ENCODE results near the gene ZNF865. TPM values are rescaled to one million over a fixed set of nuclear protein-coding genes. Genes with fewer than 3 reads are reported as not detected.

Gene ZNF865
- total RNA-seq, 1 donor from 2014 or later, result 0.79 TPM

DNA sequence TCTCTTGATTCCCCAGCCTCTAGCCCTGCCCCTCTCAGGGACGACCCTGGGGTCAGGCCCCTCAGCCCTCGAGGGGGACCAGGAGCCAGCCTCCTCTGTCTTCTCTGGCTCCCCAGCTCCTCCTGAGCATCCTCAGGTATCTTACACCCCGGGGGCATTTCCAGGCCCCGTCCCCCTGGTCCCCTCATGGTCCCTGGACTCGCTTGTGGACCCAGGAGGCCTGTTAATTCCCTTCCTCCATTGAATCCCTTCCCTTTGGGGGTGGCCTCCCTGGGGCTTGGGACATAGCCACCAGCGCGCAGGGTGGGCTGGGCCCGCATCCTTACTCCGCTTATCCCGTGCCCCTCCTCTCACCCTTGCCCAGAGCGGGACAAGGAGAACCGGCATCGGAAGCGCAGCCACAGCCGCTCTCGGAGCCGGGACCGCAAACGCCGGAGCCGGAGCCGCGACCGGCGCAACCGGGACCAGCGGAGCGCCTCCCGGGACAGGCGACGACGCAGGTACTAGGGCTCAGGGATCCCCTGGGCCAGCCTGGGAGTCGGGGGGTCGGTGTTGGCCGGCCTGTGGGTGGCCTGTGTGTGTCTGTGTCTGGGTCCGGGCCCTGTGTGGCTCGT, 53.5 kb downstream of the ZNF865 start:
- DNase-seq (ENCODE audit: low read depth in 2 of 2), result no peak

DNA sequence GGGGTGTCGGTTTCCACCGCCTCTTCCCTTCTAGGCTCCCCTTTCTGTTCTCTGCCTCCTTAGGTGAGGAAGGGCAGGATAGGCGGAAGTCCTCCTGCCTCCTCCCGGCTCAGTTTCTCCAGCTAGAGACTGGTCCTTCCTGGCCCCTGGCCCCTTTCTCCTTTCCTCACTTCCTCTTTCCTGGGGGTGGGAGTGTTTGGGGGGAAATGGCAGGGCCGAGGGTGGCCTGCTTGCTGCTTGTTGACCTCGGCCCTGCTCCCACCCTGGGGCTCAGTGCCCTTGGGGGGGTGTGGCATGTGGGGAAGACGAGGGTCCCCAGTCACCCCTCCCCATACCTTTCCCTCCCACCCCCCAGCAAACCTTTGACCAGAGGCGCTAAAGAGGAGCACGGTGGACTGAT, 54.4 kb downstream of the ZNF865 start:
- no peak for DNase-seq (ENCODE audit: low read depth in 2 of 2)

DNA sequence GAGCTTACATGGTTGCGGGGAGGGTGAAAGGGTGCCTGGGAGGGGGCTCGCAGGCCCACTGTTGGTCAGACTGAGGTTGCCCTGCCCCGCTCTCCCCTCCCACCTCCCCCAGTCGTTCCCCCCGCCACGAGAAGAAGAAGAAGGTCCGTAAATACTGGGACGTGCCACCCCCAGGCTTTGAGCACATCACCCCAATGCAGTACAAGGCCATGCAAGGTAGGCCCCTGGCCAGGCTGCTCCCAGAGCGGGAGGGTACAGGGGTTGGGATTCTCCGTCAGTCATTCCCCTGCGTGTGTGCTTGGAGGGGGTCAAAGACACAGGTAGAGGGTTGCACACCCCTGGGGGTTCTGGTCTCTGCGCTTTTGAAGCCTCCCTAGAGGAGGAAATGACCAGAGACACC, 55.0 kb downstream of the ZNF865 start:
- no peak for DNase-seq (ENCODE audit: low read depth in 2 of 2)

DNA sequence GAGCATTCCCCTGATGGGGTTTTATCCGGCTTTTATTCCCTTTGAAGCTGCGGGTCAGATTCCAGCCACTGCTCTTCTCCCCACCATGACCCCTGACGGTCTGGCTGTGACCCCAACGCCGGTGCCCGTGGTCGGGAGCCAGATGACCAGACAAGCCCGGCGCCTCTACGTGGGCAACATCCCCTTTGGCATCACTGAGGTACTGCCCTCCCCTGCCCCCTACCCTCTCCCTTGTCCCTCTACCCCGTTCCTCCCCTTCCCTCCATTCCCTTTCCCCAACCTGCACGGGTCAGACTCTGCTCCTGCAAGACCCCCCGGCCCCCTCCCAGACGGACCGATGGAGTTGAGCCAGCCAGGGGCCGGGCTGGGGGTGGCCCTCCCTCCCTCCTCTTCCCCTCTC, 55.5 kb downstream of the ZNF865 start:
- no peak for DNase-seq (ENCODE audit: low read depth in 2 of 2)

GRCh38 chr19:55661826-55662225, 56.4 kb downstream of the ZNF865 start:
- no peak for DNase-seq (ENCODE audit: low read depth in 2 of 2)

GRCh38 chr19:55663846-55664536, 58.5 kb downstream of the ZNF865 start:
- no peak for DNase-seq (ENCODE audit: low read depth in 2 of 2)

- DNase-seq (ENCODE audit: low read depth in 2 of 2), result no peak
Observed at GRCh38 chr19:55666343-55667005, 61.0 kb downstream of the ZNF865 start.

Other genes starting within 250 kb of the ZNF865 start
- not detected in 2 replicates for gene GARIN5B, start 242.4 kb upstream of the ZNF865 start, total RNA-seq
- under 0.01 TPM in 1 of 2 replicates, not detected in the other for gene IL11, start 235.2 kb upstream of the ZNF865 start, total RNA-seq
- not detected in 2 replicates for gene TMEM190, start 228.8 kb upstream of the ZNF865 start, total RNA-seq
- 0.22 and 0.40 TPM in 2 replicates for gene TMEM238, start 221.4 kb upstream of the ZNF865 start, total RNA-seq
- 118 and 119 TPM in 2 replicates for gene RPL28, start 219.7 kb upstream of the ZNF865 start, total RNA-seq
- 44.4 and 76.5 TPM in 2 replicates for gene UBE2S, start 197.9 kb upstream of the ZNF865 start, total RNA-seq
- gene SHISA7, start 162.3 kb upstream of the ZNF865 start, total RNA-seq, result not detected in 2 replicates
- gene ISOC2, start 144.0 kb upstream of the ZNF865 start, total RNA-seq, result 60.7 and 61.9 TPM in 2 replicates
- not detected in 2 replicates for gene C19orf85, start 140.9 kb upstream of the ZNF865 start, total RNA-seq
- gene ZNF628, start 129.0 kb upstream of the ZNF865 start, total RNA-seq, result 0.65 and 0.79 TPM in 2 replicates
- 5.2 and 7.2 TPM in 2 replicates for gene NAT14, start 120.5 kb upstream of the ZNF865 start, total RNA-seq
- 0.22 TPM in 1 of 2 replicates, not detected in the other for gene SSC5D, start 117.2 kb upstream of the ZNF865 start, total RNA-seq
- not detected in 2 replicates for gene SBK2, start 68.5 kb upstream of the ZNF865 start, total RNA-seq
- gene SBK3, start 60.1 kb upstream of the ZNF865 start, total RNA-seq, result 0.20 and 0.22 TPM in 2 replicates
- 2.4 and 2.6 TPM in 2 replicates for gene ZNF579, start 24.8 kb upstream of the ZNF865 start, total RNA-seq
- 1.5 and 3.2 TPM in 2 replicates for gene FIZ1, start 6.1 kb upstream of the ZNF865 start, total RNA-seq
- 7.0 and 11.5 TPM in 2 replicates for gene ZNF524, start 5.4 kb upstream of the ZNF865 start, total RNA-seq
- gene ZNF784, start 18.9 kb downstream of the ZNF865 start, total RNA-seq, result 2.8 and 4.8 TPM in 2 replicates
- 1.3 and 2.0 TPM in 2 replicates for gene ZNF580, start 35.4 kb downstream of the ZNF865 start, total RNA-seq
- gene ZNF581, start 38.0 kb downstream of the ZNF865 start, total RNA-seq, result 18.3 and 20.9 TPM in 2 replicates
- gene CCDC106, start 42.6 kb downstream of the ZNF865 start, total RNA-seq, result 5.9 and 10.7 TPM in 2 replicates
- 61.9 and 62.9 TPM in 2 replicates for gene U2AF2, start 49.4 kb downstream of the ZNF865 start, total RNA-seq
- gene EPN1, start 69.6 kb downstream of the ZNF865 start, total RNA-seq, result 20.7 and 27.0 TPM in 2 replicates
- gene NLRP9, start 132.8 kb downstream of the ZNF865 start, total RNA-seq, result not detected in 2 replicates
- gene RFPL4A, start 153.4 kb downstream of the ZNF865 start, total RNA-seq, result 1.1 and 1.2 TPM in 2 replicates
- gene RFPL4AL1, start 163.5 kb downstream of the ZNF865 start, total RNA-seq, result 0.22 and 0.40 TPM in 2 replicates
- gene NLRP11, start 226.4 kb downstream of the ZNF865 start, total RNA-seq, result under 0.01 TPM in 2 replicates
- gene NLRP4, start 230.9 kb downstream of the ZNF865 start, total RNA-seq, result not detected in 2 replicates